GM18526 (cell line): ENCODE data around the gene ATP6AP1.

Source experiments
- POLR2A ChIP-seq: IDR thresholded peaks from 3 replicates; pipeline ENCODE4 v1.6.1; 2011; ENCODE audit not compliant: insufficient read length; ENCODE audit errors: extremely low read depth

The ATP6AP1 gene

DNA sequence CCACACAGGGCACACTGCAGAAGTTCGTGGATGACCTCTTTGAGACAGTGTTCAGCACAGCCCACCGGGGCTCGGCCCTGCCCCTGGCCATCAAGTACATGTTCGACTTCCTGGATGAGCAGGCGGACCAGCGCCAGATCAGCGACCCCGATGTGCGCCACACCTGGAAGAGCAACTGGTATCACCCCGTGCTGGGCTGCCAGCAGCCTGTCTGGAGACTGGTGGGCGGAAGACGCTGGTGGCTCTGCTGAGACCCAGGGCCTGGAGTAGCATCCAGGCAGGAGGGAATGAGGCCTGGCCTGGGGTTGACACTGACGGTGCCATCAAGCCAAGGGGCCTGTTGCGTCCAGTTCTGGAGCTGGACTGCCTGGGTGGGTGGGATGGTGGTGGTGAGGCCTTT lies 42.0 kb downstream of the ATP6AP1 start:
- TF ChIP-seq POLR2A, result no peak

- TF ChIP-seq POLR2A, result no peak
Observed at GRCh38 chrX:154470914-154471568, 42.6 kb downstream of the ATP6AP1 start.

DNA sequence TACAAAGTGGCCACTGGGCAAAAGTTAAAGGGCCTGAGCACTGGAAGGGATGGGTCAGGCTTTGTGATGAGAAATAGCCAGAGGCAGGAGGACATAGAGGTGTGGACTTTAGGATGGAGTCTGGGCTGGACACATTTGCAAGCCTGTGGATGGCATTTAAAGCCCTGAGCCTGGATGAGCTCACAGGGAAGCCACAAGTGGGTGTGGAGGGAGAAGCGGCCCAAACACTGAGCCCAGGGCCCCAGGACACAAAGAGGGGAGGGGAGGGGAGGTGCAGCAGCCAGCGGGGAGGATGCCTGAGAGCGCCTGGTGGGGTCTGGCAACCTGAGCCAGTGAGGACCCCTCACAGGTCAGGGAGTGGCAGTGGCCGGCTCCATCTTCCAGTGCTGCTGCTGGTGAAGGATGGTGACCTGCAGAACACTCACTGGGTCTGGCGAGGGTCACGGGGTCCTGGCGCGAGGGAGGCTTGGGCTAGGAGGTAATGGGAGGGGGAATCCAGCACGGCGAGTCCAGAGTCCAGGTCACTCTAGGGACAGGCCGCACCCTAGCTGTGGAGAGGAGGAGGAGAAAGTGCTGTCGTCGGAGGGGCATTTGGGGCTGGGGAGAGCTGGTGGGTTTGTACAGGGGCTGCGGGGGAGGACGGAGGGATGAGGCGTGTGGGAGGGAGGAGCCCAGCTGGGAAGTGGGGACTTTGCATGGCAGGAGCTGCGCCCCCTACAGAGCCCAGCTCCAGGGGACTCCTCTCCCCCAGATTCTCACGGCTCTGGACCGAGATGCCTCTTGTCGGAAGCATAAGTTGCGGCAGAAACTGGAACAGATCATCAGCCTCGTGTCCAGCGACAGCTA lies 43.6 kb downstream of the ATP6AP1 start:
- no peak for TF ChIP-seq POLR2A

GRCh38 chrX:154472685-154473632 lies 44.5 kb downstream of the ATP6AP1 start:
- no peak for TF ChIP-seq POLR2A

DNA sequence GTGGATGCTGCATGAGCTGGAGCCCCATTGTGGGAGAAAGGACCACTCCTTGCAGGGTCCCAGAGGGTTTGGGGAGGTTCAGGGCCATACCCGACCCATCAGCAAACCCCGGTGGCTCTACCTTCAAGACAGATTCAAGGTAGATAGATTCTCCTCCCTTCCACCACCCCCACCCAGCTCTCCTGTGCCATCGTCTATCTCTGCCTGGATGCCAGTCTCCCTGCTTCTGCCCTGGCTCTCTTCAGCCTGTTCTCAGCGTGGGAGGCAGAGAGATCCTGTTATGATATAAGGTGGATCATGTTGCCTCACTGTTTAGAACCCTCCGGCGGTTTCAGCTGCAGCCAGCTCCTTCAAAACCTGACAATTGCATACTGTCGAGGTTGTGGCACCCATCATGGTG lies 45.2 kb downstream of the ATP6AP1 start:
- TF ChIP-seq POLR2A, result no peak

DNA sequence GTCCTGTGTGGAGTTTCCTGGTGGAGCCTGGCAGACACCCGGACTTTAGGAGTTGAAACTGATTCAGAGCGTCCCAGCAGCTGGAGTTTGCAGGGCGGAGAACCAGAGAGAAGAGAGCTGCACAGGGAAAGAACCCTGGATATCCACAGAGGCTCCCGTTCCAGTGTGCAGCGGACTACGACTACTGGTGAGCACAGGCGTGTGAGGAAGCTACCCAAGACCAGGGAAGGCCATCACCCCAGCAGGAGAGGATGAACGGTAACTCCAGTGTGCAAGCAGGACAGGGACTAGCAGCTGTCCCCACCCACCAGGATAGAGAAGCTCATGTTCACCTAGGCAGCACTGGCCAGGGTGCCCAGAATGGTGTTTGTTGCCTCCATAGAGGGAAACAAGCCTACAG lies 48.3 kb downstream of the ATP6AP1 start:
- no peak for TF ChIP-seq POLR2A

DNA sequence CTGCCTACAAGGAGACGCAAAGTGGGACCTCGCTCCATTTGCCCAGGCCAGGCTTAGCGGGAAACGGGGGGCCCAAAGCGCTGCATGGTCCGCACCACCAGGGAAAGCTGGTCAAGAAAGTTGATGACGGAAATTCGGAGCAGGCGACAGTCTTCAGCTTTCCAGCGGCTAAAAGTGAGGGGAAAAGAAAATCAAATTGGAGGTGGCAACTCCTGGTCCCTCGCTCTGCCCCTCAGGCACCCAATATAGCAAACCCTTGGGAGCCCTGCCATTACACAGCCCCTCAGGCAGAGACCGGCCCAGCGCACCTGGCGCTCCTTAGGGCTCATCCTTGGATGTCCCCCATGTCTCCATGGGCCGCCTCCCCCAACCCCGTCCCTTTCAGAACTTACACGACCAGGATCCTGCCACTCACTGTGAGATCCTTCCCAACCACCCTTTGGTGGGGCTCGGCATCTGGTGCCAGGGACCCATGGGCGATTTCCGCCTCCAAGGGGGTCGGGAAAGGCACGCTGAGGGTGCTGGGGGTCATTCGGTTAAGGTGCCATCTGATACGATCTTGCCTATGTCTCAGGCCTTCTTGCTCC lies 49.5 kb downstream of the ATP6AP1 start:
- TF ChIP-seq POLR2A, result no peak

- TF ChIP-seq POLR2A, result peak; percentile 67
Observed at GRCh38 chrX:154478728-154479622, 50.5 kb downstream of the ATP6AP1 start, which contains the start of gene LAGE3. Gene LAGE3 (minus strand): TSS chrX:154479281. CDS start chrX:154478915, 366 bp downstream.

- TF ChIP-seq POLR2A, result no peak
Observed at GRCh38 chrX:154481195-154481594, 52.7 kb downstream of the ATP6AP1 start.

DNA sequence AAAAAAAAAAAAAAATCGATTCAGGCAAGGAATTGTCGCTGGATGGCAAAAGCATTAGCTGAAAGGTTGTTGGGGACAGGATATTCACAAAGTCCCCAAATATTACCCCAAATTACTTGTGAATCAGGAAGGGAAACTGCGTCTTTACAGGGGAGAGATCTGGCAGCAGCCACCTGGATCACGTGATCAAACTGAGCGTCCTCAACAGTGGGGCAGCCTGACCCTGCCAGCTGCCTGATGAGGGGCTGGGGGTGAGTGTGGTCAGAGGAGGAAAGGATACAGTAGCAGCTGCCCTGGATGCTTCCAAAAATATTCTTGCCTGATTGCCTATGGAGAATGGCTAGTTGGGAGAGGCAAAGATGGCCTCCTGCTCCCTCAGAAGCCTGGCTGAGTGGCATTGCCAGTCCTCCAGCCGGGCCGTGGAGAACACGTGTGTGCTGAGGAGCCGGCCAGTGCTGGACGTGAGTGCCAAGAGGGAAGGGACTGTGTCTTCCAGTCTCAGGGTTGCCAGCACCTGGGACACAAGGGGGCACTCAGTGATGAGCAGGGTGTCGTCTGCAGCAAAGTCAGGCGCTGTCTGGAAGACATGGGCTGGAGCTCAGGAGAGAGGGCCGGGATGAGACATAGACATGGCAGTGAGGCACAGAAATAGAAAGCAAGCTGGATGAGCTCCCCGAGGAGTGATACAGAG lies 53.6 kb downstream of the ATP6AP1 start:
- TF ChIP-seq POLR2A, result no peak

- TF ChIP-seq POLR2A, result no peak
Observed at GRCh38 chrX:154482786-154483185, 54.3 kb downstream of the ATP6AP1 start.

GRCh38 chrX:154483325-154483724 lies 54.8 kb downstream of the ATP6AP1 start:
- no peak for TF ChIP-seq POLR2A
